Measurements from ENCODE around the gene ELK3.
"Not testable (repeated sequence)": the region's sequence is repeated elsewhere in the genome, so short reads cannot be mapped to it uniquely, and the experiment has no call there.

Gene ELK3

GRCh38 chr12:96311191-96311590, 117.0 kb downstream of the ELK3 start:
- DNase-seq (ENCODE audit: low read depth) = no peak

- no peak for DNase-seq (ENCODE audit: low read depth)
These were observed 119.4 kb downstream of the ELK3 start for GRCh38 chr12:96313606-96314005.

- DNase-seq (ENCODE audit: low read depth) = no peak
These were observed 120.5 kb downstream of the ELK3 start for GRCh38 chr12:96314723-96315122.

GRCh38 chr12:96315741-96316481, 121.7 kb downstream of the ELK3 start:
- not testable (repeated sequence) for DNase-seq (ENCODE audit: low read depth)

GRCh38 chr12:96317801-96318200, 123.6 kb downstream of the ELK3 start:
- DNase-seq (ENCODE audit: low read depth) = not testable (repeated sequence)
